Tibial artery (tissue), 4 donors: ENCODE measurements around the gene ZNF599.
"Not testable (repeated sequence)": the region's sequence is repeated elsewhere in the genome, so short reads cannot be mapped to it uniquely, and the experiment has no call there.

Experiments used
- DNase-seq, 2 donors: peaks; one replicate each; pipeline ENCODE4 v3.0.0-alpha.2; 2019
- H3K27ac ChIP-seq, 2 donors: fragments of 200-600 bp; sonication (generic) in 1 of 2; 1 replicate in 1 of 2; 2 replicates in 1 of 2; pipeline ENCODE4 v1.5.1; 2018 to 2019; ENCODE audit warnings: mild to moderate bottlenecking in 1 of 2
- H3K27me3 ChIP-seq, 2 donors: fragments of 200-600 bp; sonication (generic) in 1 of 2; one replicate each; pipeline versions ENCODE4 v1.5.1 to v1.6.0; 2016 to 2019
- H3K36me3 ChIP-seq, 3 donors: fragments of 200-600 bp; sonication (generic) in 2 of 3; one replicate each; pipeline ENCODE4 v1.5.1; 2016 to 2019; ENCODE audit warnings: mild to moderate bottlenecking in 2 of 3
- H3K4me1 ChIP-seq, 4 donors: fragments of 200-600 bp; sonication (generic) in 2 of 4; 1 replicate in 3 of 4; 2 replicates in 1 of 4; pipeline ENCODE4 v1.5.1; 2016 to 2019
- H3K4me3 ChIP-seq, 2 donors: fragments of 200-600 bp; sonication (generic) in 1 of 2; 1 replicate in 1 of 2; 2 replicates in 1 of 2; pipeline ENCODE4 v1.5.1; 2018 to 2019; ENCODE audit warnings: mild to moderate bottlenecking in 2 of 2
- H3K9me3 ChIP-seq, 3 donors: fragments of 200-600 bp; sonication (generic) in 1 of 3; one replicate each; pipeline ENCODE4 v1.5.1; 2016 to 2019
- intact Hi-C: fragments of 100-400 bp; cut with DNase I; formaldehyde crosslinking; loops from one replicate; pipeline ENCODE4 v1.15.0; 2023; ENCODE audit warnings: low total_unique reads
- TF ChIP-seq, protein P1 (sequence below), 2 experiments: fragments of 200-600 bp in 1 of 2; fragments of 450-650 bp in 1 of 2; IDR thresholded peaks; one replicate each; pipeline ENCODE4 v1.5.1; 2017 to 2019; ENCODE audit warnings: antibody characterized with exemption in 2 of 2, mild to moderate bottlenecking in 1 of 2, moderate library complexity in 1 of 2

Gene ZNF599

DNA sequence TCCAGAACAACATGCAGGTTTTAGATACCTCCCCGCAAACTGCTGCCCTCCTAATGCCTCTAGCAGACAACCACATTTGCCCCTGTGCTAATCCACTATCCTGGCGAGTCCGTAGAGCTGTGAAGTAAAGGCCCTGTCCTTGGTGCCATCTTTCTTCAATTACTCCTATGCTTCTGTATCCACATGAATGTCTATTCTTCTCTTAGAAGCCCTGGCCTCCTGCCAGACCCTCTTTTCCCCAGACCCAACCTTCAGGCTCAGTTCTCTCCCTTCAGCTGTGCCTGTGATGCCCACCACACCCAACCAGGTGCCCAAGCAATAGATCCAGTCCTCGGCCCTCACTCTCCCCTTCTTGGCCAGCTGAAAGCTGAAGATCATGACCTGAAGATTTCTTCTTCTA lies 31.1 kb upstream of the ZNF599 start:
- Histone ChIP-seq H3K36me3 (no peaks in the 10 kb centered on the region), H3K9me3 (peaks cover 0 to 5% (median 3%) of the 10 kb centered on the region in 3 donors)
- intact Hi-C loops, result no loop called here

DNA sequence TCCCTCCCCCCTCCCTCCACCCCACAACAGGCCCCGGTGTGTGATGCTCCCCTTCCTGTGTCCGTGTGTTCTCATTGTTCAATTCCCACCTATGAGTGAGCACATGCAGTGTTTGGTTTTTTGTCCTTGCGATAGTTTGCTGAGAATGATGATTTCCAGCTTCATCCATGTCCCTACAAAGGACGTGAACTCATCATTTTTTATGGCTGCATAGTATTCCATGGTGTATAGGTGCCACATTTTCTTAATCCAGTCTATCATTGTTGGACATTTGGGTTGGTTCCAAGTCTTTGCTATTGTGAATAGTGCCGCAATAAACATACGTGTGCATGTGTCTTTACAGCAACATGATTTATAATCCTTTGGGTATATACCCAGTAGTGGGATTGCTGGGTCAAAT lies 23.9 kb upstream of the ZNF599 start:
- H3K9me3 ChIP-seq, intact Hi-C loops, H3K27ac ChIP-seq, H3K4me1 ChIP-seq, H3K36me3 ChIP-seq, DNase-seq, H3K4me3 ChIP-seq, H3K27me3 ChIP-seq: not testable (repeated sequence)

More for the DNA sequence above, 31.1 kb upstream of the ZNF599 start:
- Histone ChIP-seq H3K4me1 (no peaks in the 10 kb centered on the region), H3K4me3 (no peak overlapping the region), H3K27ac (no peak overlapping the region), H3K27me3 (peaks cover 0 to 6% of the 10 kb centered on the region in 2 donors)
- no peak for DNase-seq
- TF ChIP-seq, protein P1, sequence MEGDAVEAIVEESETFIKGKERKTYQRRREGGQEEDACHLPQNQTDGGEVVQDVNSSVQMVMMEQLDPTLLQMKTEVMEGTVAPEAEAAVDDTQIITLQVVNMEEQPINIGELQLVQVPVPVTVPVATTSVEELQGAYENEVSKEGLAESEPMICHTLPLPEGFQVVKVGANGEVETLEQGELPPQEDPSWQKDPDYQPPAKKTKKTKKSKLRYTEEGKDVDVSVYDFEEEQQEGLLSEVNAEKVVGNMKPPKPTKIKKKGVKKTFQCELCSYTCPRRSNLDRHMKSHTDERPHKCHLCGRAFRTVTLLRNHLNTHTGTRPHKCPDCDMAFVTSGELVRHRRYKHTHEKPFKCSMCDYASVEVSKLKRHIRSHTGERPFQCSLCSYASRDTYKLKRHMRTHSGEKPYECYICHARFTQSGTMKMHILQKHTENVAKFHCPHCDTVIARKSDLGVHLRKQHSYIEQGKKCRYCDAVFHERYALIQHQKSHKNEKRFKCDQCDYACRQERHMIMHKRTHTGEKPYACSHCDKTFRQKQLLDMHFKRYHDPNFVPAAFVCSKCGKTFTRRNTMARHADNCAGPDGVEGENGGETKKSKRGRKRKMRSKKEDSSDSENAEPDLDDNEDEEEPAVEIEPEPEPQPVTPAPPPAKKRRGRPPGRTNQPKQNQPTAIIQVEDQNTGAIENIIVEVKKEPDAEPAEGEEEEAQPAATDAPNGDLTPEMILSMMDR (IDR thresholded peaks at IDR 0.05), result no peak

DNA sequence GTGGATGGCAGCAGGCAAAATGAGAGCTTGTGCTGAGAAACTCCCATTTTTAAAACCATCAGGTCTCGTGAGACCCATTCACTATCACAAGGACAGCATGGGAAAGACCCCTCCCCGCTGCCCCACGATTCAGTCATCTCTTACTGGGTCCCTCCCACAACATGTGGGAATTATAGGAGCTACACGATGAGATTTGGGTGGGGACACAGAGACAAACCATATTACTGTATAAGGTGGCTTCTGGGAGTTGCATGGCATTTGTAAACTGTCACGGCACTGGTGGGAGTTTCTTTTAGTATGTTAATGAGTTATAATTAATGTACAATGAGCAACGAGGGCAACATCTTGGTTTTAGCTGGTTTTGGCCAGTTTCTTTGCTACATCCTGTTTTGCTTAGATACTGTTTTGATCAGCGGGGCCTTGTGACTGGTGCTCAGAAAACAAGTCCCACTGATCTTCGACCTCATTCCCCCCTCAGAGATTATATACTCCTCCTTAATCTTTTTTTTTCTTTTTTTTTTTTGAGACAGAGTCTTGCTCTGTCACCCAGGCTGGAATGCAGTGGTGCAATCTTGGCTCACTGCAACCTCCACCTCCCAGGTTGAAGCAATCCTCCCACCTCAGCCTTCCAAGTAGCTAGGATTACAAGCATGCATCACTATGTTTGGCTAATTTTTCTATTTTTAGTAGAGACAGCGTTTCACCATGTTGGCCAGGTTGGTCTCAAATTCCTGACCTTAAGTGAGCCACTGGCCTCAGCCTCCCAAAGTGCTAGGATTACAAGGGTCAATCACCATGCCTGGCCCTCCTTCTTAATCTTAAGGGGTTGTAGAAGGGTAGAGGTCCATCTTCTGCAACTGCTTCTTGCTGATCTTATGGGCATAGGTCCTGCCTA lies 21.3 kb upstream of the ZNF599 start:
- H3K4me3 ChIP-seq, result no peak overlapping the region
- TF ChIP-seq, protein P1 (IDR thresholded peaks at IDR 0.05), result no peak
- H3K4me1 ChIP-seq, result no peaks in the 10 kb centered on the region
- no peaks in the 10 kb centered on the region for H3K27me3 ChIP-seq
- no peak overlapping the region for H3K27ac ChIP-seq
- no peaks in the 10 kb centered on the region for H3K36me3 ChIP-seq
- intact Hi-C loops, result no loop called here
- no peak for DNase-seq
- no peaks in the 10 kb centered on the region for H3K9me3 ChIP-seq

DNA sequence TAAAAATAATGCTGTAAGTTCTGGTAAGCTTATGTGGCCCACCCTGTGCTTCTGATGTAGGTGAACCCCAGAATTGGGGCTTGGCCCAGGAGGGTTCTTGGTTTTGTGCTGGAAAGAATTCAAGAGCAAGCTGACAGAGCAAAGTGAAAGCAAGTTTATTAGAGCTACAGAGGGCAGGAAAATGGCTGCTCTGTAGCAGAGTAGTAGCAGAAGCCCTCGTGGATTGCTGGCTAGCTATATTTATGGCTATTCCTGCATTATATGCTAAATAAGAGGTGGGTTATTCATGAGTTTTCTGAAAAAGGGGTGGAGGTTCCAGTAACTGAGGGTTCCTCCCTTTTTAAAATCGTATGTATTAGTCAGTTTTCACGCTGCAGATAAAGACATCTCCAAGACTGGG lies 20.6 kb upstream of the ZNF599 start:
- Histone ChIP-seq H3K4me1 (no peaks in the 10 kb centered on the region), H3K4me3 (no peak overlapping the region), H3K27ac (no peak overlapping the region), H3K27me3 (no peaks in the 10 kb centered on the region), H3K9me3 (no peaks in the 10 kb centered on the region), H3K36me3 (no peaks in the 10 kb centered on the region)
- DNase-seq, result no peak
- TF ChIP-seq, protein P1 (IDR thresholded peaks at IDR 0.05), result no peak
- intact Hi-C loops, result no loop called here

DNA sequence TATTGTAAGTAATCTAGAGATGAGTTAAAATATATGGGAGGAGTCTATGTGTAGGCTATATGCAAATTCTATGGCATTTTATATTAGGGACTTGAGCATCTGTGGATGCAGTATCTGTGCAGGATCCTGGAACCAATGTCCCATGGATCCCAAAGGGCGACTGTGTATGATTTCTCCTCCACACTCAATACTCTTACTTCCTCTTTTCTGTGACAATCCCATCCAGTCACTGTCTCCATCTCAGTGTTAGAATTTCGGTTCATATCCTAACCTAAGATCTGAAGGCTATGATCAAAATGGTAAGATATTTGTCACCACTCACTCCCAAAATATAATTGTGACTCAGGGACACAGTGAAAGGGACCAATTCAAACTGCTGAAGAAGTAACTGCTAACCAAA lies 15.1 kb upstream of the ZNF599 start:
- Histone ChIP-seq H3K27me3 (peaks cover 0 to 3% of the 10 kb centered on the region in 2 donors), H3K36me3 (no peaks in the 10 kb centered on the region), H3K9me3 (no peaks in the 10 kb centered on the region), H3K27ac (no peak overlapping the region), H3K4me1 (no peaks in the 10 kb centered on the region), H3K4me3 (no peak overlapping the region)
- TF ChIP-seq, protein P1 (IDR thresholded peaks at IDR 0.05), result no peak
- DNase-seq, result no peak
- intact Hi-C loops, result no loop called here

DNA sequence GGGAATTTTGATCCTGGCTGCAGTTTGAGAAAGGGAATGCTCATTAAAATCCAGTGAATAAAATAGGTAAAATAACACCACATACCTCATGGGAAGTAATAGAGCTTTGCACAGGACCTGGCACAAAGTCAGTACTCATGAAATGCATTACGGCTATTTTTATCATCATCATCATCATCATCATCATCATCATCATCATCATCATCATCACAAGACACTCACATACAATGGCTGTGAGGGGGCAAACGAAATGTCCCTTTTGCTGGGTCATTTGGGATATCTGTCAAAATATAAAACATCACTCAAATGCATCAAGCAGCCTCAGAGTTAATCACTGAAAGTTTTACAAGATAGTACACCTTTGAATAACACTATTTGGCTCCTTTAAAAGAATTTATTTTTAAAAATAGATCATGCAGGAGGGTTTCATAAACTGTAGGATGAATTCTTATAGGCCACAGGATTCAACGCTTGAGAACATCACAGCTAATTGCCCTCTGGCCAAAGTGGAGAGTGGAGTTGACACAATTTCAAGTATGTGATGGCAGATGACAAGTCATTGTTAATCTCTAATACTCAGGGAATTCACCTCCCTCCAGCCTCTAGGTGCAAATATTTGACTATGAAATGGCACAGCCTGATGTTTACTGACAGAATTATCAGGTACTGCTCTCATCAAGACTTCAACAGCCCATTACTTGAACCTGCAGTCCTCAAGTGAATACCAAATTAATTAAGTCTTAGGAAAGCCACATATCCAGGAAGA lies 14.2 kb upstream of the ZNF599 start:
- Histone ChIP-seq H3K27ac (no peak overlapping the region), H3K27me3 (peaks cover 0 to 3% of the 10 kb centered on the region in 2 donors), H3K4me1 (no peaks in the 10 kb centered on the region), H3K4me3 (no peak overlapping the region), H3K9me3 (no peaks in the 10 kb centered on the region), H3K36me3 (no peaks in the 10 kb centered on the region)
- intact Hi-C loops, result no loop called here
- no peak for DNase-seq
- TF ChIP-seq, protein P1 (IDR thresholded peaks at IDR 0.05), result no peak
